GM12891 (cell line): Measurements from ENCODE around the gene OR2M2.

Experiments used
- POLR2A ChIP-seq: IDR thresholded peaks from 2 replicates; pipeline ENCODE4 v1.6.1; 2011; ENCODE audit warnings: low read depth, low read length, control low read depth
- POLR2AphosphoS5 ChIP-seq: IDR thresholded peaks from 2 replicates; pipeline ENCODE4 v1.6.1; 2011; ENCODE audit warnings: low read depth, low read length, control low read depth
- POU2F2 ChIP-seq: IDR thresholded peaks from 2 replicates; pipeline ENCODE4 v1.6.1; 2011; ENCODE audit warnings: low read depth, mild to moderate bottlenecking, control low read depth, low read length, moderate library complexity
- SPI1 ChIP-seq: IDR thresholded peaks from 2 replicates; pipeline ENCODE4 v1.6.1; 2011; ENCODE audit warnings: low read depth, low read length, control low read depth
- TAF1 ChIP-seq: IDR thresholded peaks from 2 replicates; pipeline ENCODE4 v1.6.1; 2011; ENCODE audit warnings: low read depth, low read length, control low read depth

DNA sequence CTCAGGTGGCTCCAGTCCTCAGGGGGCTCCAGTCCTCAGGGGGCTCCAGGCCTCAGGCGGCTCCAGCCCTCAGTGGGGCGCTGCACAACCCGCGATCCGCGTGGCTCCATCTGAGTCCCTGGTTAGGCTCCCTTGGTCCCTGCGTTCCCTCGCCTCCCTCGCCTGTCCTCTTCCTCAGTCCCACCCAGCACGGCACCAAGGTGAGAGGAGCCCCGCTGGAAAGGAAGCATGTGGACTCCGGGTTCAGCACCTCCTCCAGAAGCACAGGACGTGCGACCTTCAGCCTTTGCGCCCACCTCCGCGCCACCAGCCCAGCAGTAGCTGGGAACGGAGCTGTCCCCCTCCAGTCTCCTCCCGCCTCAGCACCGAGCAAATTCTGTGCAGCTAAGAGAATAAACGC lies 37.8 kb upstream of the OR2M2 start:
- no peak for TF ChIP-seq POLR2A
- TF ChIP-seq TAF1 = no peak
- TF ChIP-seq POLR2AphosphoS5 = no peak
- TF ChIP-seq SPI1 = no peak
- TF ChIP-seq POU2F2 = no peak
